GM18511 (cell line): ENCODE results near the gene IFT25.
"Not testable (repeated sequence)": the region's sequence is repeated elsewhere in the genome, so short reads cannot be mapped to it uniquely, and the experiment has no call there.

Source experiments
- ATAC-seq: cut with Tn5 transposase; IDR thresholded peaks from one replicate; pipeline ENCODE4 v1.9.1; 2021; ENCODE audit warnings: mild to moderate bottlenecking, moderate library complexity; ENCODE audit not compliant: unreplicated experiment

Gene IFT25

DNA sequence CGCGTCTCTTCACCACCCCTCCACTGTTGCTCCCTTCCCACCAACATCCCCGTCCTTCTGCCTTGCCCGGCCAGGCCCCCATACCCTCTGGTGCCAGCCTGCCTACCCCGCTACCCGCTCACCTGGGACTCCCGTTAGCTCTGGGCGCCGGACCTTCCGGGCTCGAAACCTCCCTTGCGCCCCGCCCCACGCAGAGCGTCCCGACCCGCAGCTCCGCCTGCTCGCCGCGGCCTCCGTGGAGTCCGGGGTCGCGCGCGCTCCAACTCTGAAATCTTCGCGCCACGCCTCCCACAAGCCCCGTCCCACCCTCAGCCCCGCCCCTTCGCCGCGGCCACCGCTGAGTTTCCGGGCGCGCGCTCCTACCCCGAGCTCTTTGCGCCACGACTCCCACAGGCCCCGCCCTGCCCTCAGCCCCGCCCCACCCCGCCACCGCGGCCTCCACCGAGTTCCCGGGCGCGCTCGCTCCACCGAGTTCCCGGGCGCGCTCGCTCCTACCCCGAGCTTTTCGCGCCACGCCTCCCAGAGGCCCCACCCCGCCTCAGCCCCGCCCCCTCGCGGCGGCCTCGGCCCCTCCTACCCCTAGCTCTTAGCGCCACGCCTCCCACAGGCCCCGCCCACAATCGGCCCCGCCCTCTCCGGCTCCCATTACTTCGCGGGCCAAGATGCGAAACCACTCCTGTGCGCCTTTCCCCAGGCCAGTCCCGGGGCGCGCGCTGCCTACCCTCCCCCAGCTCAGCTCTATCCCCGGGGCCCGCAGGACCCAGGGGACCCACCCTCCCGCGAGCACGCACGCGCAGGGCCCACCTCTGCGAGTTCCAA lies at the start of gene IFT25:
Gene IFT25, minus strand, starts transcription at position 267 of the 819 bp plus-strand sequence. CDS start 5,617 bp downstream, outside the sequence.
- ATAC-seq = peak; percentile 68

GRCh38 chr1:53994516-53994915 lies 49.0 kb upstream of the IFT25 start:
- not testable (repeated sequence) for ATAC-seq

DNA sequence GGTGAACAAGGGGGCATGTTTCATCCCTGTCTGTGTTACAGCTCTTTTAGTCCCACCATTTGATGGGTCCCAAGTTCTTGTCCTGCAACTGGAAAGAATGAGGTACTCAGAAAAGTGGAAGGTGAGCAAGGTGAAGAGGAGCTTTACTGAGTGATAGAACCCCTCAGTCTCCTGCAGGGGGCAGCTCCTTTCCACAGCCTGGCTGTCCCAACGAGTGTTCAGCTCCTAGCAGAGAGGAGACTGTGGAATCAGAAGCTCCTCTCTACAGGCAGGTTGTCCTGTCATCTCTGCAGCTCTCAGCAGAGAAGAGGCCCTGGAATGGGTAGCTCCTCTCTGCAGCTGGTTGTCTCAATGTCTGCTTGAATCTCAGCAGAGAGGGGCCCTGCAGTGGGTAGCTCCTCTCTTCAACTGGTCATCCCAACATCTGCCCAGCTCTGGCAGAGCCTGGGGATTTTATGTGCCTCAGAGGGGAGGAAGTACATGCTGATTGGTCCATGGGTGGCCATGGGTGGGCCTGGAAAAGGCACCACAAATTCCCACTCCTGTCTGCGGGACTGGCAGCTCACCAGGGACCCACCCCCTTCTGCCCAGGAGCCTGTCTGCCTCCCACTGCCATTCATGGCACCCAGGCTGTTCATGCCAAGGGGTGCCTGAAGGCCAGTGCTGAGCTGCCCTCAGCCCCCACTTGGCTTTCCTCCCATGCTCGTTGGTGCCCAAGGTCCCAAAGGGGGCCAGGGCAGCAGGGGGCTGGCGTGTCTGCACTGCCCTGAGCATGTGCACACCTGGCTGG lies 46.8 kb upstream of the IFT25 start:
- no peak for ATAC-seq

DNA sequence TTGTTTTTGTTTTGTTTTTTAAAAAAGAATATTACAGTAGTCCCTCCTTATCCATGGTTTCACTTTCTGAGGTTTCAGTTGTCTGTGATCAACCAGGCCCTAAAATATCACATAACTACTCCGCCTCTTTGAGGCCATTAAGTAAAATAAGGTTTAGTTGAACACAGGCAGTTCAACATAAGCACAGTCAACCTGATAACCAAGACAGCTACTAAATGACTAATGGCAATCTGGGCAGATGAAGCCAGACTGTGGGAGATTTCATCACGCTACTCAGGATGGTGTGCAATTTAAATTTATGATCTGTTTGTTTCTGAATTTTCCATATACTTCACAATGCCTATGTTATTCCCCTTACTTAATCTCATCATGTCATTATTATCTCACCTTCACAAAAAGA lies 42.4 kb upstream of the IFT25 start:
- no peak for ATAC-seq

GRCh38 chr1:53986458-53986857 lies 41.0 kb upstream of the IFT25 start:
- no peak for ATAC-seq

GRCh38 chr1:53984726-53985125 lies 39.2 kb upstream of the IFT25 start:
- ATAC-seq = no peak

- no peak for ATAC-seq
Observed at GRCh38 chr1:53982763-53983104, 37.2 kb upstream of the IFT25 start.

- no peak for ATAC-seq
Observed at GRCh38 chr1:53982034-53982762, 36.7 kb upstream of the IFT25 start.

DNA sequence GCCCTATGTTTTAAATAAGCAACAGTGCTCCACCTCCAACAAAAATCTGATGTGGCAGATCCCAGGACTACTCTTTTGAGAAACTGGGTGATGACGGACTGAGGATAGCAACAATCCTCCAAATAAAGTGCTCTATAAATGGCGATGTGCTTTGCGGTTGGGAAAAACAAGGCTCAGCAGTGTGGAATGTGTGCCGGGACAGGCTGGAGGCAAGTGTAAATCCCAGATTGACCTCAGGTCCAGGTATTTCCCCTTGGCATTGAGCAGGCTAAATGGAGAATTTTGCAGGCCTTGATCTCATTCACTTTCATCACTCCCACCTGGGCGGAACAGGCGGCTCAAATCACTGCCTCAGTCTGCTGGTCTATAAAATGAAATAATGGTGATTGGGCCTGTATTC lies 35.7 kb upstream of the IFT25 start:
- ATAC-seq = no peak

DNA sequence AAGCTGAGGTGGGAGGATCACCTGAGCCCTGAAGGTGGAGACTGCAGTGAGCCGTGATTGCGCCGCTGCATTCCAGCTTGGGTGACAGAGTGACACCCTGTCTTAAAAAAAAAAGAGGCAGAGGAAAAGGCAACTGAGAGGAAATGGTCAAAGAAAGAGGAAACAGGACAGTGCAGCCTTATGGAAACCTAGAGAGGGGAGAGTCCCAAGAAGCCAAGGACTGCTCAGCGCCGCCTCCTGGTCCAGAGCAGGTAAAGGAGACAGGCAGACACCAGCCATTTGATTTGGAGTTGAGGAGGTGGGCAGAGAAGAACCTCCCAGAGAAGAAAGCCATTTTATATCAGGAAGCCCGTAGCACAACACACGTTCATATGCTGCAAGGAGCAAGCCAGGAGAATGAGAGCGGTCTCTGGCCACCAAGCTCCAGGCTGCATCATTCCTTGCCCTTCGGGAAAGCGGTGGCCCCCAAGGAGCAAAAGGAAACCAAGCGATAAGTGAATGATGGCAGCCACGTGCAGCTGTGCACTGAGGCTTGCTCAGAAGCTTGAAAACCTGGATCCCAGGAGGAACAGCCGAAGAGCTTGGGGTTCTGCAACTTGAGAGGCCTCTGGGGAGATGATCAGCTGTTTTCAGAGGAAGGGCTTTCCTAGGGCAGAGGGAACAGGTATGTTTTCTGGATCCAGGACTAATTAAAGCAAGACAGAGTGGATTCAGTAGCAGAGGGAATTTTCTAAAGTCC lies 34.4 kb upstream of the IFT25 start:
- ATAC-seq = no peak

GRCh38 chr1:53975861-53976260 lies 30.4 kb upstream of the IFT25 start:
- no peak for ATAC-seq

DNA sequence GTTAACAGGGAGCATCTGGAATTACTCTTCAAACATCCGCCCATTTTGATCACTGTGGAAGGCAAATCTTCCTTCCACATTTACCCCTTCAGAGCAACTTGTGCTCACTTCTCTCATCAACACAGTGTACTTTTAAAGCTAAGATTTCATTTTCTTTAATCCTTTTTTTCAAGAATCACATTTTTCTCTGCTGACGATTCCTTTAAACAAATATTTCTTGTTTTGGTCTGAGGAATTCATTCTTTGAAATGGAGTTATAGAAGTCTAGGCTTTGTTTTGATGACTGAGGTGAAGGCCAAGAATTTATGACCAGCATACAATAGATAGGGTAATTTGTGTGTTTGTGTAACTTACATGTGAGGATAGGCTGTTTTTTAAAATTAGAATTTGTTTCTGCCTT lies 26.2 kb upstream of the IFT25 start:
- ATAC-seq = no peak

DNA sequence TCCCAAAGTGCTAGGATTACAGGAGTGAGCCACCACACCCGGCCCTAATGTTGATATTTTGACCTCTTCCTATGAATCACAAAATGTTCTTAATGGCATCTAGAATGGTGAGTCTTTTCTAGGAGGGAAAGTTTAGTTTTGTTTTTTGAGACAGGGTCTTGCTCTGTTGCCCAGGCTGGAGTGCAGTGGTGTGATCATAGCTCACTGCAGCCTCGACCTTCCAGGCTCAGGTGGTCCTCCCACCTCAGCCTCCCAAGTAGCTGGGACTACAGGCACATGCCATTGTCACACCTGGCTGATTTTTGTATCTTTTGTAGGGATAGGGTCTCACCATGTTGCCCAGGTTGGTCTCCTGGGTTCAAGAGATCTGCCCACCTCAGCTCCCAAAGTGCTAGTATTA lies 23.8 kb upstream of the IFT25 start:
- ATAC-seq = not testable (repeated sequence)

DNA sequence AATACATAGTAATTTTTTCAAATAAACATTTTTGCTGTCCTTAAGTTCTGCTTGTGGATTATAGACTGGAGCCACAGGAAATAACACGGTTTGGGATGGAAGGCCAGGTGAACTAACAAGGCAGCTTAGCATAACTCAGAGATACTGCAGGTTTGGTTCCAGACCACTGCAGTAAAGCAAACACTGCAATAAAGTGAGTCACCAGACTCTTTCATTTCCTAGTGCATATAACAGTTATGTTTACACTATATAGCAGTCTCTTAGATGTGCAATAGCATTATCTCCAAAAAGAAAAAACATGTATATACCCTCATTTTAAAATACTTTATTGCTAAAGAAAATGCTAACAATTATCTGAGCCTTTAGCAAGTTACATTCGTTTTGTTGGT lies 22.6 kb upstream of the IFT25 start:
- ATAC-seq = no peak

DNA sequence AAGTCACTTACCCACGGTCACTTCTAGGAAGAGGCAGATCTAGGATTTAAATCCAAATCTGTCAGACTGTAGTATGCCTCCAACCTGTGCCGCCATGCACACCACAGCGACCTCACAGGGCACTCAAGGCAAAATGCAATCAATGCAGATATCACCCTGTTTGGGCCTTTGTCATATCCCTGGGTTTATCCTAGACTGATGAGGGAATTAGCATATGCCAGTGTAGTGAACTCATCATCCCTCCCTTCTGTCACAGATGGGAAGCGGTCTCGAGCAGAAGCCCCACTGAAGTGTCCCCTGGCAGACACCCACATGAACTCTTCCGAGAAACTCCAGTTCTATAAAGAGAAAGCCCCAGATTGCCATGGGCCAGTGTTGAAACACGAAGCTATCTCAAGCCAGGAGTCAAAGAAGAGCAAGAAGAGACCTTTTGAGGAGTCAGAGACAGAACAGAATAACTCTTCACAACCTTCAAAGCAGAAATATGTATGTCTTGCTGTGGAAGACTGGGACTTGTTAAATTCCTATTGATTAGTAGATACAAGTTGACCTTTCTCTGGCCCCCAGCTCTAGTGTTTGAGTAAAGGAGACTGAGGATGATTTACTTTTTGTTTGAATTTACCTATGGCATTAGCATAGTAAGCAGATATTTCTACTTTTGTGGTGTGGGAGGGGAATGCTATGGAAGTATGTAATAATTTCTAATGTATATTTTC lies 22.1 kb upstream of the IFT25 start:
- ATAC-seq = no peak

GRCh38 chr1:53966794-53967193 lies 21.3 kb upstream of the IFT25 start:
- ATAC-seq = no peak

DNA sequence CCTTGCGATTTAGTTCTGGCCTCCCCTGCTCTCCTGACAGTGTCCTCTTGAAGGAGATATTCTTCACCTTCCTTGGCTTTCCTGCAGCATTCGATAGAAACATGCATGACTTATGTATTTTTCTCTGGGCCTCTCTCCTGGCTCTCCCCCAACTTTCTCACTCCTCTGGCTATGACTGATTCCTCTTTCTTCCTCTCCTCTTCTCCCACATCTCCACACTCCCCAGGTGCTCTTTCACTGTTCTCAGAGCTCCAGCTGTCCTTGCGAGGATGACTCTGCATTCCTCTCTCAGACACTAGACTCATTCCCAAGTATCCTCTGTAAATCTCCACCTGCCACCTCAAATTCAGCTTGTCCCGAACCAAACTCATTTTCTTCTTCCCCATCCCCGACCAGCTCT lies 18.6 kb upstream of the IFT25 start:
- no peak for ATAC-seq

DNA sequence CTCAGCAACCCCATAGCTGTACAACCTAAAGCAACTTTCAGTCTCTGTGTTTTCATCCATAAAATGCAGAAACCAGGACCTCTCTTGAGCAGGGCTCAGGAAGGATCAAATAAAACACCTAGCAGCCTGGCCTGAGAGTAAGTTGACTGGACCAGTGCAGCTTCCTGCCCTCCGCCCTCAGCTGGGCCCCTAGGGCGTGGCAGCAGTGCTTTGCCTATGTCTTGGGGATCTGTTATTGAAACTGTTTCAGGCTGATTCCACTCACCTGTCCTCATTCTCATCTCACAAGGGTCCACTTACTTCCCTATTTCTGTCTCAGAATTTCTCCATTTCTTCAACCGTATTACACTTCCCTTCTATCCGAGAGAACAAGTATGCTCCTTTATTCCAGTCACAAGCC lies 18.0 kb upstream of the IFT25 start:
- ATAC-seq = peak; percentile 100

GRCh38 chr1:53962395-53962794 lies 16.9 kb upstream of the IFT25 start:
- ATAC-seq = no peak

- ATAC-seq = no peak
Observed at GRCh38 chr1:53959664-53960250, 14.3 kb upstream of the IFT25 start.
